H1 (cell line): ENCODE measurements around the gene TRAPPC3. TPM values are rescaled to one million over a fixed set of nuclear protein-coding genes. Genes with fewer than 3 reads are reported as not detected.

Experiments
- CTCF ChIA-PET: fragments of 300-600 bp; sonication (Branson Sonifier 250); formaldehyde crosslinking; loops from one replicate; lab custom pipeline; 2021; ENCODE audit not compliant: partially characterized antibody; lab: Charles Lee
- POLR2A ChIA-PET: fragments of 300-600 bp; sonication (Branson Sonifier 250); formaldehyde crosslinking; loops from one replicate; lab custom pipeline; 2021; ENCODE audit warnings: inconsistent platforms; ENCODE audit not compliant: partially characterized antibody; lab: Charles Lee
- DNase-seq, 2 experiments: peaks; one replicate each; pipeline versions ENCODE4 v3.0.0 to v3.0.0-alpha.2; 2010 to 2022; ENCODE audit warnings: low spot score in 2 of 2, low read depth in 1 of 2, mixed read lengths in 1 of 2
- FAIRE-seq: peaks from 2 replicates; lab custom pipeline; 2011; peaks lifted over from hg19 to GRCh38; lab: Jason Lieb, UNC
- H2AFZ ChIP-seq: 2 replicates; pipeline ENCODE4 v1.8.1; 2012; ENCODE audit warnings: low read length, inconsistent platforms
- H2AK5ac ChIP-seq: 2 replicates; pipeline ENCODE4 v1.6.1; 2013; ENCODE audit warnings: low read depth, low read length
- H2BK120ac ChIP-seq: replicated peaks from 2 replicates; pipeline ENCODE3; 2013; ENCODE audit warnings: low read depth, low read length, inconsistent platforms
- H2BK12ac ChIP-seq: 2 replicates; pipeline ENCODE4 v1.6.1; 2013; ENCODE audit warnings: low read depth, low read length
- H2BK15ac ChIP-seq: 2 replicates; pipeline ENCODE4 v1.6.1; 2013; ENCODE audit warnings: low read length
- H2BK20ac ChIP-seq: 2 replicates; pipeline ENCODE4 v1.6.1; 2013; ENCODE audit warnings: low read length
- H2BK5ac ChIP-seq: 2 replicates; pipeline ENCODE4 v1.6.1; 2013; ENCODE audit warnings: low read depth, low read length
- H3K14ac ChIP-seq: 2 replicates; pipeline ENCODE4 v1.6.1; 2013; ENCODE audit warnings: inconsistent platforms; ENCODE audit not compliant: insufficient read length
- H3K18ac ChIP-seq: 2 replicates; pipeline ENCODE4 v1.6.1; 2013; ENCODE audit warnings: low read length; ENCODE audit errors: extremely low read depth
- H3K23ac ChIP-seq: 2 replicates; pipeline ENCODE4 v1.6.1; 2013; ENCODE audit warnings: inconsistent platforms; ENCODE audit not compliant: insufficient read length
- H3K23me2 ChIP-seq: 2 replicates; pipeline ENCODE4 v1.6.1; 2013; ENCODE audit warnings: low read depth, low read length
- H3K27ac ChIP-seq: 2 replicates; pipeline ENCODE4 v1.6.1; 2011; ENCODE audit warnings: low read depth, low read length, inconsistent platforms
- H3K27me3 ChIP-seq, 4 experiments: replicated peaks in 1 of 4; 1 replicate in 1 of 4; 2 replicates in 3 of 4; pipeline versions ENCODE4 v1.6.1 to v1.8.1; 2011 to 2013; ENCODE audit warnings: low read length in 3 of 4, mild to moderate bottlenecking in 3 of 4, inconsistent platforms in 2 of 4, mixed read lengths in 2 of 4, moderate library complexity in 1 of 4; ENCODE audit not compliant: control insufficient read depth in 3 of 4, insufficient read depth in 3 of 4; ENCODE audit errors: extremely low read depth in 1 of 4
- H3K36me3 ChIP-seq, 4 experiments: 2 replicates each; pipeline versions ENCODE4 v1.6.1 to v1.8.1; 2011 to 2013; ENCODE audit warnings: mild to moderate bottlenecking in 4 of 4, low read length in 3 of 4, moderate library complexity in 2 of 4, control low read depth in 1 of 4, inconsistent platforms in 1 of 4; ENCODE audit not compliant: insufficient read depth in 4 of 4, control insufficient read depth in 2 of 4
- H3K4ac ChIP-seq: replicated peaks from 2 replicates; pipeline ENCODE3; 2013; ENCODE audit warnings: low read length, low read depth, mixed read lengths, inconsistent platforms; ENCODE audit not compliant: insufficient read length
- H3K4me1 ChIP-seq, 4 experiments: replicated peaks in 1 of 4; 1 replicate in 1 of 4; 2 replicates in 3 of 4; pipeline versions ENCODE4 v1.6.1 to v1.8.1; 2011 to 2013; ENCODE audit warnings: low read length in 3 of 4, inconsistent platforms in 2 of 4, mixed read lengths in 1 of 4; ENCODE audit not compliant: insufficient read depth in 4 of 4, control insufficient read depth in 3 of 4
- H3K4me2 ChIP-seq, 2 experiments: 2 replicates each; pipeline versions ENCODE4 v1.6.1 to v1.8.1; 2011 to 2013; ENCODE audit warnings: low read depth in 2 of 2, low read length in 2 of 2, control low read depth in 1 of 2, inconsistent platforms in 1 of 2, mild to moderate bottlenecking in 1 of 2; ENCODE audit not compliant: insufficient read depth in 1 of 2
- H3K4me3 ChIP-seq, 4 experiments: fragments of 200-600, 300-600 bp in 1 of 4; sonication (generic), shearing (Covaris generic), sonication (Bioruptor Twin) in 1 of 4; 2 replicates each; pipeline versions ENCODE4 v1.5.1 to v1.8.1; 2011 to 2016; ENCODE audit warnings: low read length in 4 of 4, low read depth in 3 of 4, control low read depth in 2 of 4, inconsistent platforms in 2 of 4, mild to moderate bottlenecking in 2 of 4, mixed read lengths in 1 of 4, moderate library complexity in 1 of 4; ENCODE audit not compliant: insufficient read depth in 2 of 4; ENCODE audit errors: extremely low read depth in 1 of 4
- H3K56ac ChIP-seq: replicated peaks from 2 replicates; pipeline ENCODE3; 2013; ENCODE audit warnings: low read depth, mild to moderate bottlenecking, mixed read lengths, low read length, inconsistent platforms; ENCODE audit not compliant: insufficient read length
- H3K79me1 ChIP-seq: 2 replicates; pipeline ENCODE4 v1.6.1; 2013; ENCODE audit warnings: low read depth, low read length, control low read depth
- H3K79me2 ChIP-seq, 2 experiments: 2 replicates each; pipeline versions ENCODE4 v1.6.1 to v1.8.1; 2012 to 2013; ENCODE audit warnings: low read length in 2 of 2, mild to moderate bottlenecking in 2 of 2, inconsistent platforms in 1 of 2; ENCODE audit not compliant: insufficient read depth in 2 of 2, control insufficient read depth in 1 of 2
- H3K9ac ChIP-seq, 4 experiments: replicated peaks in 1 of 4; 1 replicate in 1 of 4; 2 replicates in 3 of 4; pipeline versions ENCODE4 v1.6.1 to v1.8.1; 2011 to 2013; ENCODE audit warnings: low read depth in 3 of 4, low read length in 3 of 4, control low read depth in 2 of 4, mild to moderate bottlenecking in 2 of 4, moderate library complexity in 2 of 4, inconsistent platforms in 1 of 4; ENCODE audit errors: extremely low read depth in 1 of 4
- H3K9me3 ChIP-seq, 2 experiments: 2 replicates each; pipeline versions ENCODE4 v1.6.1 to v1.8.1; 2012 to 2013; ENCODE audit warnings: mild to moderate bottlenecking in 2 of 2, moderate library complexity in 2 of 2, control low read depth in 1 of 2, inconsistent platforms in 1 of 2, low read depth in 1 of 2, low read length in 1 of 2, mixed read lengths in 1 of 2; ENCODE audit not compliant: insufficient read depth in 2 of 2
- H4K20me1 ChIP-seq, 2 experiments: replicated peaks in 1 of 2; 2 replicates each; pipeline versions ENCODE3 to v1.8.1; 2011 to 2013; ENCODE audit warnings: inconsistent platforms in 2 of 2, low read length in 2 of 2, mild to moderate bottlenecking in 1 of 2; ENCODE audit not compliant: insufficient read depth in 2 of 2, control insufficient read depth in 1 of 2
- H4K5ac ChIP-seq: 2 replicates; pipeline ENCODE4 v1.6.1; 2013; ENCODE audit warnings: low read length, low read depth, mixed read lengths, inconsistent platforms; ENCODE audit not compliant: insufficient read length
- H4K8ac ChIP-seq: 2 replicates; pipeline ENCODE4 v1.8.0; 2013; ENCODE audit warnings: mild to moderate bottlenecking, moderate library complexity, low read length, inconsistent platforms; ENCODE audit not compliant: insufficient read depth; ENCODE audit errors: extremely low read depth
- H4K91ac ChIP-seq: replicated peaks from 2 replicates; pipeline ENCODE3; 2013; ENCODE audit warnings: low read length, mixed read lengths, inconsistent platforms; ENCODE audit not compliant: insufficient read length
- POLR2A ChIP-seq, 2 experiments: IDR thresholded peaks; 1 replicate in 1 of 2; 2 replicates in 1 of 2; pipeline ENCODE4 v1.6.1; 2011; ENCODE audit warnings: low read depth in 2 of 2, low read length in 2 of 2, mild to moderate bottlenecking in 2 of 2; ENCODE audit errors: control extremely low read depth in 1 of 2
- POU5F1 ChIP-seq: IDR thresholded peaks from 2 replicates; pipeline ENCODE4 v1.6.1; 2011; ENCODE audit warnings: low read depth, mild to moderate bottlenecking, low read length, moderate library complexity
- RXRA ChIP-seq: IDR thresholded peaks from 2 replicates; pipeline ENCODE4 v1.6.1; 2011; ENCODE audit warnings: low read depth, mild to moderate bottlenecking, low read length, moderate library complexity; ENCODE audit not compliant: insufficient read depth
- YY1 ChIP-seq: IDR thresholded peaks from 2 replicates; pipeline ENCODE4 v1.6.1; 2011; ENCODE audit warnings: low read depth, mild to moderate bottlenecking, low read length
- WGBS, 2 experiments: shearing (Covaris generic) in 1 of 2; methylation state at CpG; one replicate each; pipeline versions ENCODE4 v1.1.6 to v1.1.7; 2013 to 2015; ENCODE audit warnings: low lambda C conversion rate in 2 of 2, mixed read lengths in 2 of 2, inconsistent platforms in 1 of 2, low coverage in 1 of 2, missing lambda C conversion rate in 1 of 2; ENCODE audit not compliant: insufficient replicate concordance in 2 of 2, insufficient coverage in 1 of 2, insufficient read length in 1 of 2; ENCODE audit errors: extremely low coverage in 1 of 2, missing lambda C conversion rate in 1 of 2; 5-methylcytosine and 5-hydroxymethylcytosine counted together
- polyA plus RNA-seq, 7 experiments: library from polyadenylated mRNA; depleted of rRNA in 3 of 7; stranded (reverse) in 5 of 7; unstranded in 2 of 7; fragments of >200 nt in 5 of 7; fragments of 200-250 nt in 2 of 7; gene quantifications; 1 replicate in 5 of 7; 2 replicates in 1 of 7; 4 replicates in 1 of 7; pipeline versions ENCODE4 v1.2.1 to v1.2.3, GENCODE V29; 2011 to 2013; ENCODE audit warnings: missing spikeins in 2 of 7, mixed read lengths in 2 of 7
- total RNA-seq: library from RNA; stranded (reverse); fragmentation: NEBNext Ultra II Directional; extraction: Animal tissue kit (Norgen Biotek cat#: 25700); gene quantifications from 2 replicates; pipeline ENCODE4 v1.2.1, GENCODE V29; 2021
- TF ChIP-seq, protein P1 (sequence below): IDR thresholded peaks from 2 replicates; pipeline ENCODE4 v1.6.1; 2011; ENCODE audit warnings: low read length, improper control_type of control experiment
- TF ChIP-seq, protein P2 (sequence below), 3 experiments: IDR thresholded peaks; 1 replicate in 2 of 3; 2 replicates in 1 of 3; pipeline versions ENCODE4 v1.5.1 to v1.6.1; 2011; ENCODE audit warnings: low read length in 3 of 3, mild to moderate bottlenecking in 3 of 3, inconsistent platforms in 2 of 3, low read depth in 1 of 3, moderate library complexity in 1 of 3; ENCODE audit not compliant: insufficient read depth in 1 of 3; ENCODE audit errors: control extremely low read depth in 1 of 3
- TF ChIP-seq, protein P3 (sequence below): IDR thresholded peaks from 2 replicates; pipeline ENCODE4 v1.6.1; 2011; ENCODE audit warnings: low read depth, mild to moderate bottlenecking, low read length; ENCODE audit not compliant: insufficient read depth

TRAPPC3 gene
- total and polyA plus RNA-seq, 2 of the 8 experiments (the other 6 are each of a cell fraction or from before 2014, with no cell fraction given), result 47.8 to 51.0 TPM

DNA sequence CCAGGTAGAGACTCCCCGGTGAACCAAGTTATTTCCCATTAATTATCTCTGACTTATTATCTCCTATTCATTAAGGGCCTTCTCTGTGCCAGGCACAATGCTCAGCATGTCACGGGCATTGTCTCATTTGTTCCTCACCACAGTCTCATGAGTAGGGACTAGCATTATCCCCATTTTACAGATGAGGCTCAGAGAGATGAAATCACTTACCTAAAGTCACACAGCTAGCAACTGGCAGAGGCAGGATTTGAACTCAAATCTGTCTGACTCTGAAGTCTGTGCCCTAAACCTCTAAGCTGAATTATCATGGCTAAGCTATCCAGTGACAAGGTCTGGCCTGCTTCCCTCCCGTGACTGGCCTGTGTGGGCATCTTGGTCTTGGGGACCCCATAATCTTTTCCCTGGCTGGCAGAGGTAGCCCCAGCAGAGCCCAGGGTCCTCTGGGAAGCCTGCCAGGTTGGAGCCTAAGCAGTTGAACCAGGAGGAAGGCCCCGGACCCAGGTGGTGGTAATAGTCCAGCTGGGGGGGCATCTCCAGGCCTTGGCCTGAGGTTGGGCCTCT is 11.2 kb upstream of the TRAPPC3 start:
- peaks cover 8% of the 10 kb centered on the region; the same call in 1 of the 2 replicates for H3K23me2 ChIP-seq
- H3K36me3 ChIP-seq, result no peaks in the 10 kb centered on the region
- peak overlapping the region; percentile 89 for H3K27ac ChIP-seq
- peak overlapping the region in 2 of 4 experiments; percentile 70 to 78; a peak in 3 of 7 replicates for H3K9ac ChIP-seq
- FAIRE-seq (no peak), DNase-seq (no peak)
- POLR2A ChIA-PET, result interaction anchor here (0.6 to 4.3 kb wide), 15 partner anchors 9 to 160 kb away, joined by 3 to 49 read pairs (median 9); partner anchors contain the start of genes THRAP3 and TRAPPC3
- peaks cover 17% of the 10 kb centered on the region for H3K79me1 ChIP-seq
- CTCF ChIA-PET, result interaction anchor here (1.0 to 17.6 kb wide), 17 partner anchors 10 to 261 kb away, joined by 3 to 233 read pairs (median 8); partner anchors contain the start of genes THRAP3 and TRAPPC3
- H2AFZ ChIP-seq, result no peak overlapping the region
- H2BK15ac ChIP-seq, result no peak overlapping the region
- no peak overlapping the region for H3K56ac ChIP-seq
- no peak overlapping the region for H2BK120ac ChIP-seq
- H3K4me3 ChIP-seq, result peak overlapping the region; percentile 29 to 60 (median 48); a peak in 6 of 8 replicates
- 0 out of 2 replicates have a peak overlapping the region, but pooled peaks have one; percentile 27 for H2BK12ac ChIP-seq
- H3K23ac ChIP-seq, result no peak overlapping the region
- H3K4me2 ChIP-seq, result peak overlapping the region; percentile 62 to 76
- no peak overlapping the region; the same call in 1 of the 2 replicates for H2BK5ac ChIP-seq
- H2BK20ac ChIP-seq, result peak overlapping the region; percentile 0; the same call in 1 of the 2 replicates
- H3K14ac ChIP-seq, result no peak overlapping the region
- peak overlapping the region; percentile 41 for H4K91ac ChIP-seq
- H3K27me3 ChIP-seq, result no peaks in the 10 kb centered on the region
- peak overlapping the region; percentile 84 for H3K4ac ChIP-seq
- H3K79me2 ChIP-seq, result peaks cover 0 to 50% of the 10 kb centered on the region in 2 experiments; a peak in 3 of 4 replicates
- H4K20me1 ChIP-seq, result peaks cover 0 to 17% of the 10 kb centered on the region in 2 experiments
- H4K8ac ChIP-seq, result no peak overlapping the region
- no peaks in the 10 kb centered on the region for H3K9me3 ChIP-seq
- H3K4me1 ChIP-seq, result peaks cover 0 to 22% (median 13%) of the 10 kb centered on the region in 4 experiments; a peak in 6 of 7 replicates
- peak overlapping the region; percentile 43 for H2AK5ac ChIP-seq
- WGBS, 2 experiments, result 69% methylated on average over 4 of the region's 4 CpGs; no CpG with 5 or more reads in 1 of the 2 experiments
- no peak overlapping the region; the same call in 1 of the 2 replicates for H3K18ac ChIP-seq
- peak overlapping the region; percentile 42 for H4K5ac ChIP-seq
- TF ChIP-seq, protein P1, sequence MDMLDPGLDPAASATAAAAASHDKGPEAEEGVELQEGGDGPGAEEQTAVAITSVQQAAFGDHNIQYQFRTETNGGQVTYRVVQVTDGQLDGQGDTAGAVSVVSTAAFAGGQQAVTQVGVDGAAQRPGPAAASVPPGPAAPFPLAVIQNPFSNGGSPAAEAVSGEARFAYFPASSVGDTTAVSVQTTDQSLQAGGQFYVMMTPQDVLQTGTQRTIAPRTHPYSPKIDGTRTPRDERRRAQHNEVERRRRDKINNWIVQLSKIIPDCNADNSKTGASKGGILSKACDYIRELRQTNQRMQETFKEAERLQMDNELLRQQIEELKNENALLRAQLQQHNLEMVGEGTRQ, result no peak
- no peak for TF ChIP-seq YY1
- TF ChIP-seq, protein P2, sequence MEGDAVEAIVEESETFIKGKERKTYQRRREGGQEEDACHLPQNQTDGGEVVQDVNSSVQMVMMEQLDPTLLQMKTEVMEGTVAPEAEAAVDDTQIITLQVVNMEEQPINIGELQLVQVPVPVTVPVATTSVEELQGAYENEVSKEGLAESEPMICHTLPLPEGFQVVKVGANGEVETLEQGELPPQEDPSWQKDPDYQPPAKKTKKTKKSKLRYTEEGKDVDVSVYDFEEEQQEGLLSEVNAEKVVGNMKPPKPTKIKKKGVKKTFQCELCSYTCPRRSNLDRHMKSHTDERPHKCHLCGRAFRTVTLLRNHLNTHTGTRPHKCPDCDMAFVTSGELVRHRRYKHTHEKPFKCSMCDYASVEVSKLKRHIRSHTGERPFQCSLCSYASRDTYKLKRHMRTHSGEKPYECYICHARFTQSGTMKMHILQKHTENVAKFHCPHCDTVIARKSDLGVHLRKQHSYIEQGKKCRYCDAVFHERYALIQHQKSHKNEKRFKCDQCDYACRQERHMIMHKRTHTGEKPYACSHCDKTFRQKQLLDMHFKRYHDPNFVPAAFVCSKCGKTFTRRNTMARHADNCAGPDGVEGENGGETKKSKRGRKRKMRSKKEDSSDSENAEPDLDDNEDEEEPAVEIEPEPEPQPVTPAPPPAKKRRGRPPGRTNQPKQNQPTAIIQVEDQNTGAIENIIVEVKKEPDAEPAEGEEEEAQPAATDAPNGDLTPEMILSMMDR (IDR thresholded peaks at IDR 0.05; ENCODE audit: control extremely low read depth in 1 of 3, insufficient read depth in 1 of 3, low read depth in 1 of 3, low read length in 3 of 3), result no peak
- no peak for TF ChIP-seq POLR2A (IDR thresholded peaks at IDR 0.05; ENCODE audit: control extremely low read depth in 1 of 2, low read depth in 2 of 2, low read length in 2 of 2)
- no peak for TF ChIP-seq RXRA
- TF ChIP-seq, protein P3, sequence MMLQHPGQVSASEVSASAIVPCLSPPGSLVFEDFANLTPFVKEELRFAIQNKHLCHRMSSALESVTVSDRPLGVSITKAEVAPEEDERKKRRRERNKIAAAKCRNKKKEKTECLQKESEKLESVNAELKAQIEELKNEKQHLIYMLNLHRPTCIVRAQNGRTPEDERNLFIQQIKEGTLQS, result no peak
- TF ChIP-seq POU5F1, result no peak
